ENCODE measurements around the gene PDCD1LG2. TPM values are rescaled to one million over a fixed set of nuclear protein-coding genes. Genes with fewer than 3 reads are reported as not detected.

PDCD1LG2 gene
- total and polyA plus RNA-seq, 4 donors, result 0.46 to 2.5 (median 1.3) TPM

DNA sequence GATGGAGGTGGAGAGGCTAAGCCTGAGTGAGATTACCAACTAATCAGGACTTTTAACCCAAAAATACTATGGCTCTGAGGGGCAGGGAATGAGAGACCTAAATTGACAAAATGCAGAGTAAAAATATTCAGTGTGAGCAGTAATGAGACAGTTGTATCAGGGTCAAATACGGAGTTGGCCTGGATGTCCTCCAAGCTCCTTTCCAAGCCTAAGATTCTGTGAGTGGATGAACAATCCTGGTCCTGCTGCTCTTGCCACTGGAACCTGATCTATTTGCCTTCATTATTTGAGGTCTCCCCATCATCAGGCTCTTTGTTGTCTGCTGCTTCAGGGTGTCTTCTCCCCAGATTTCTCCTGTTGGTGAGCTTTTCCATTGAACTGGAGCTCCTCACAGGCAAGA lies 1.1 kb downstream of the PDCD1LG2 start (continued):
- no peak for TF ChIP-seq REST (IDR thresholded peaks at IDR 0.05)
- no peak for TF ChIP-seq NR2F2 (IDR thresholded peaks at IDR 0.05)
- no peak for TF ChIP-seq ATF3 (IDR thresholded peaks at IDR 0.05)
- TF ChIP-seq, protein P1, sequence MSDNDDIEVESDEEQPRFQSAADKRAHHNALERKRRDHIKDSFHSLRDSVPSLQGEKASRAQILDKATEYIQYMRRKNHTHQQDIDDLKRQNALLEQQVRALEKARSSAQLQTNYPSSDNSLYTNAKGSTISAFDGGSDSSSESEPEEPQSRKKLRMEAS (IDR thresholded peaks at IDR 0.05), result no peak

GRCh38 chr9:5511935-5512580 lies 1.7 kb downstream of the PDCD1LG2 start:
- Histone ChIP-seq H3K27ac (ENCODE audit: low read depth in 1 of 2, low read length in 2 of 2) (no peak overlapping the region), H3K9ac (ENCODE audit: low read depth in 1 of 2, low read length in 2 of 2) (no peak overlapping the region), H3K9me3 (ENCODE audit: control insufficient read depth in 4 of 4, low read length in 3 of 4) (no peaks in the 10 kb centered on the region), H3K4me3 (ENCODE audit: low read depth in 1 of 3, low read length in 3 of 3) (no peak overlapping the region), H3K36me3 (ENCODE audit: control insufficient read depth in 4 of 4, insufficient read depth in 3 of 4, low read depth in 1 of 4, low read length in 3 of 4) (no peaks in the 10 kb centered on the region), H3K4me1 (ENCODE audit: control insufficient read depth in 4 of 4, insufficient read depth in 4 of 4, low read length in 3 of 4) (peaks cover 0 to 2% (median 0%) of the 10 kb centered on the region in 4 donors), H3K27me3 (ENCODE audit: control insufficient read depth in 4 of 4, insufficient read depth in 4 of 4, low read length in 3 of 4) (no peaks in the 10 kb centered on the region)
- no peak for DNase-seq (ENCODE audit: low spot score)
- 66% methylated on average over 6 of the region's 6 CpGs for WGBS
- peak; percentile 55 for TF ChIP-seq REST (IDR thresholded peaks at IDR 0.05)
- TF ChIP-seq, protein P1 (IDR thresholded peaks at IDR 0.05), result no peak

GRCh38 chr9:5512658-5513452 lies 2.5 kb downstream of the PDCD1LG2 start:
- no peaks in the 10 kb centered on the region for H3K9me3 ChIP-seq (ENCODE audit: control insufficient read depth in 4 of 4, low read length in 3 of 4)
- no peak overlapping the region for H3K9ac ChIP-seq (ENCODE audit: low read depth in 1 of 2, low read length in 2 of 2)
- H3K27me3 ChIP-seq (ENCODE audit: control insufficient read depth in 4 of 4, insufficient read depth in 4 of 4, low read length in 3 of 4), result no peaks in the 10 kb centered on the region
- no peak overlapping the region for H3K4me3 ChIP-seq (ENCODE audit: low read depth in 1 of 3, low read length in 3 of 3)
- no peak for DNase-seq (ENCODE audit: low spot score)
- H3K4me1 ChIP-seq (ENCODE audit: control insufficient read depth in 4 of 4, insufficient read depth in 4 of 4, low read length in 3 of 4), result peaks cover 0 to 2% (median 0%) of the 10 kb centered on the region in 4 donors
- H3K36me3 ChIP-seq (ENCODE audit: control insufficient read depth in 4 of 4, insufficient read depth in 3 of 4, low read depth in 1 of 4, low read length in 3 of 4), result no peaks in the 10 kb centered on the region
- no peak overlapping the region for H3K27ac ChIP-seq (ENCODE audit: low read depth in 1 of 2, low read length in 2 of 2)
- 81% methylated on average over 2 of the region's 2 CpGs for WGBS
- TF ChIP-seq RAD21 (IDR thresholded peaks at IDR 0.05), result no peak
- no peak for TF ChIP-seq FOXA1 (IDR thresholded peaks at IDR 0.05)
- no peak for TF ChIP-seq HNF4G (IDR thresholded peaks at IDR 0.05)
- no peak for TF ChIP-seq SP1 (IDR thresholded peaks at IDR 0.05)
- no peak for TF ChIP-seq ATF3 (IDR thresholded peaks at IDR 0.05)
- no peak for TF ChIP-seq TAF1 (conservative IDR thresholded peaks at IDR 0.05)
- no peak for TF ChIP-seq ZBTB33 (IDR thresholded peaks at IDR 0.05)
- TF ChIP-seq YY1 (IDR thresholded peaks at IDR 0.05), result no peak
- TF ChIP-seq, protein P1 (IDR thresholded peaks at IDR 0.05), result no peak
- TF ChIP-seq GABPA (IDR thresholded peaks at IDR 0.05 in 1 of 2, conservative IDR thresholded peaks at IDR 0.05 in 1 of 2), result no peak
- no peak for TF ChIP-seq NR2F2 (IDR thresholded peaks at IDR 0.05)
- TF ChIP-seq FOXA2 (IDR thresholded peaks at IDR 0.05), result no peak
